Activated T-helper 9 cell treated with anti-CD3 and anti-CD28 coated beads, Interleukin-2, amount 50 U/mL, for 16 hours (primary cell): Measurements from ENCODE around the gene PRKCA.

Source experiments
- DNase-seq: peaks from one replicate; pipeline ENCODE4 v3.0.0-alpha.2; 2020; ENCODE audit warnings: low read depth

The PRKCA gene

DNA sequence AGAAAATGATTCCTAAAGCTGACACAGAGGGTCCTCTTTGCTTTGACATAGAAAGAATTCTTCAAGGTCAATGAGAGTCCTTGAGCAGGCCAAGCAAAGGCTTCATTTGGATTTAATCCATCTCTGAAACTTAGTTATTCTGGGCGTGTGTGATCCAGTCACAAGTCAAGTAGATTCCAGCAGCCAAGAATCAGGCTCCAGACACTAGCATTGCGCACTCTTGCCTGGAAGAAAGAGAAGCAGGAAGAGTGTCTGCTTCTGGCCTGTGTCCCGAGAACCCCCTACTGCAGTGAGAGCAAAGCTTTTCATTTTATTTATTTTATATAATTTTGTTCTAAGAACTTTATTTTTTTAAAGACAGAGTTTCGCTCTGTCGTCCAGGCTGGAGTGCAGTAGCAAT, 444.3 kb downstream of the PRKCA start:
- DNase-seq, result no peak

- DNase-seq, result no peak
Measured at GRCh38 chr17:66747578-66748275, 445.3 kb downstream of the PRKCA start.

- no peak for DNase-seq
Measured at GRCh38 chr17:66748578-66748977, 446.2 kb downstream of the PRKCA start.

DNA sequence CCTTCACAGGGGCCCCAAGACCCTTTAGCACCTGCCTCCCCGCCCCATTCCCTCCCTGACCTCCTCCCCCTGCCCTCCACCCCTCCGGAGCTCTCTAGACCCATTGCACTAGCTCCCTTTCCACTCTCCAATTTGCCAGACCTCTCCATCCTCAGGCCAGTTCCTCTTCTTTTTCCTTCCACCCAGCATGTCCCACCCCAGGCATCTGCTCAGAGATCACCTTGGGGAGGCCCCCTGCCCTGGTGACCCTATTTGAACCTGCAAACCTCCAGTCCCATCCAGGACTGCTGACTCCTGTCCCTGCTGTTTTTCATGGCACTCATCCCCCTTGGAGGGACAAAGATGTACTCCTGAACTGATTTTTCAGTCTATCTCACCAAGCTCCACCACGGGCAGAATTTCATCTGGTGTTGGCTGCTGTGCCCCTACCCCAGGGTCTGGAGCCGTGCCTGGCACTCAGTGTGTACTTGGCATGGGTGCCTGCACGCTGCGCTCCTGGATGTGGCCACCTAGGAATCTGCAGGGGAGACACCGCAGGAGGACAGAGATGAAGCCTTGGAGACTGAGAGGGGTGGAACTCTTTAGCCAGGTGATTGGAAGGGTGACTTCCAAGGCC, 446.9 kb downstream of the PRKCA start:
- DNase-seq, result no peak

DNA sequence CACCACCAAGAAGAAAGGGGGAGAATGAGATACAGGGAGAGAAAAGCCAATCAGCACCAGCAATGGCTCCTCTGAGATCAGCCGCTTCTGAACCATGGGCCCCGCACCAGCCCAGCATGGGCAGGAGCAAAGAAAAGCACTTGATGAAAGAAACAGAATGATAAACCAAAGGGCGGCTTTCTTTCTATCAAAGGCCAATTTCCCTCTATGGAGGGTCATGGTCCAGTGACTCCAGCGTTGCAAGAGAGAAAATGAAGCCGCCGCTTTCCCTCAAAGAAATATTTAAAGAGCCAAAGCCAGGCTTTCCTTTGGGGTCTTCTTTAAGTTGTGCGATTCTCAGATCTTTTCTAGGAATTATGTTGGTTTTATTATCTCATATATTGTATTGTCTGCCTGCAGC, 447.7 kb downstream of the PRKCA start:
- no peak for DNase-seq

GRCh38 chr17:66750781-66751543, 448.5 kb downstream of the PRKCA start:
- DNase-seq, result no peak

DNA sequence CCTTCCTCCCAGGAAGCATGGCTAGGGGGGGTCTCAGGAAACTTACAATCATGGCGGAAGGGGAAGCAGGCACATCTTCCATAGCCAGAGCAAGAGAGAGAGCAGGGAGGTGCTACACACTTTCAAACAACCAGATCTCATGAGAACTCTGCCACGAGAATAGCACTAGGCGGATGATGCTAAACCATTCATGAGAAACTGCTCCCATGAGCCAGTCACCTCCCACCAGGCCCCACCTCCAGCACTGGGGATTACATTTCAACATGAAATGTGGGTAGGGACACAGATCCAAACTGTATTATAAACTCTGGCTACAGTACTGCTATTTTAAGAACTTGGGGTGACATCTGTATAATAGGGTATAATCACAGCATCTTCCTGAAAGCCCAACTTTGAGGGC, 449.4 kb downstream of the PRKCA start:
- DNase-seq, result no peak

GRCh38 chr17:66752411-66752810, 450.0 kb downstream of the PRKCA start:
- no peak for DNase-seq

GRCh38 chr17:66753126-66753920, 450.9 kb downstream of the PRKCA start:
- DNase-seq, result no peak

DNA sequence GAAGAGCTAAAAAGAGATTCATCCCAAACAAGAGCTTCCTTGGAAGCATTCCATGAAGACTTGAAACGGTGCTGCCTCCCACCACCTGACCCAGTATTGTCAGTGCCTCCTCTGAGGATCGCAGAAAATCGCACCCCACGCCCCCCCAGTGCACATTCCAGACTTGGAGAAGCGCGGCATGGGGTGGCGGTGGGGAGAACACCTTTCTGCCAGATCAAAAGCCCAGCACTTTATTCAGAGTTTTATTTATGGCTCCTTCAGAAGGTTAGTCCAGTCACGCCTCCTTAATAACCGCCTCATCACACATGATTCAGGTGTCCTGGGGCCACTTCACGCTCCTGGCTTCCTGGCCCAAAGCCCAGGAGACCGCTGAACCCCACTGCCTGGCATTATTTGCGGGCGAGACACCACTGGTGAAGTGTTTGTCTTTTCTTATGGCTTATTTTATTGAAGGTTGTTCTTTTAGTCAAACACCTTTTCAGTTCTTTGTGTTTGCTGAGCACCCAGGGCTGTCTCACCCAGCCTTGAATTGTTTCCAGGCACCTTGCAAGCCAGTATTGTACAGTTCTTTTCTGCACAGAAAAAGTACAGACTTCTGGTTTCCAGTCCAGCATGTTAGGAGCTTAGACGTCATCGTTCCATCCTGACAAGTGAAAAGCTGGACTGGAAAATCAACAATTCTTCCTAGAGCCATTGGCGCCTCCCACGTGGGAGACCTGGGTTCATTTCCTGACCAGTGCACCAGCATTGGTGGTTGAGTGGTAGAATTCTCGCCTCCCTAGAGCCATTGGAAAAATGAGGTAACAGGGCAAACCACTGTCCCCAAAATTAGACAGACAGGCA, 452.9 kb downstream of the PRKCA start:
- no peak for DNase-seq

DNA sequence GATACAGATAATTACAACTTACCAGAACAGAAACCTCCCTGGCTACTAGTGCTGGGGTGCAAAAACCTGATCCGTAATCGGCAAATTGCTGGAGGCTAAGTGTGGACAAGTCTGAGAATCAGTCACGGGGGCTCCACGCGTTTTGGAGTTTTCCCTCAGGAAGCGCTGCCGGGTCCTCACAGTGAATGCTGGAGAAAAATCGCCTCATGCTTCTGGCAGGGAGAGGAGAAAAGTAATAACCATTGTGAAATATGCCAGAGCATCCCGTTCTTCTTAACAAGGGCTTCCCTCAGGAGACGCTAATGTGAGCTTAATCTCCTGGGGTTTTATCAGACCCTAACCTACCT, 453.5 kb downstream of the PRKCA start:
- DNase-seq, result no peak

GRCh38 chr17:66760324-66760723, 457.9 kb downstream of the PRKCA start:
- no peak for DNase-seq

- no peak for DNase-seq
Measured at GRCh38 chr17:66762276-66762675, 459.9 kb downstream of the PRKCA start.

GRCh38 chr17:66763056-66763455, 460.6 kb downstream of the PRKCA start:
- no peak for DNase-seq

- no peak for DNase-seq
Measured at GRCh38 chr17:66764506-66764905, 462.1 kb downstream of the PRKCA start.

- DNase-seq, result no peak
Measured at GRCh38 chr17:66767154-66767933, 464.9 kb downstream of the PRKCA start.

DNA sequence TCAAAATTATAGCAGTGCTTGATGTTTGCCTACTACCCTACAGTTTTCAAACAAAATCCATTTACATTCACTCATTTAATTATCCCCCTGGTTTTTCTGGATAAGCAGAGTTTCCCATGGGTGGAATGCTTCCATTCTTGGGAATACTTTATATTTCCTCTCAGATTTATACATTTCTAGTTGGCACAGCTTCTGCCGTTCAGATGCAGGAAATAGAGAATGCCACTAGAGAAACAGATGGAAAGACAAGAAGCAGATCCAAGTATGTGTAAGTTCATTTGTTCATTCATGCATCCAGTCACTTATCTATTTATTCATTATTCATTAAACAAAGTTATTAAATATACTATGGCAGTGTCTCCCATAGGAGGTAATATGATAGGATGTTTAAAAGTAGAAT, 467.5 kb downstream of the PRKCA start:
- no peak for DNase-seq

GRCh38 chr17:66772148-66772812, 469.9 kb downstream of the PRKCA start:
- no peak for DNase-seq

DNA sequence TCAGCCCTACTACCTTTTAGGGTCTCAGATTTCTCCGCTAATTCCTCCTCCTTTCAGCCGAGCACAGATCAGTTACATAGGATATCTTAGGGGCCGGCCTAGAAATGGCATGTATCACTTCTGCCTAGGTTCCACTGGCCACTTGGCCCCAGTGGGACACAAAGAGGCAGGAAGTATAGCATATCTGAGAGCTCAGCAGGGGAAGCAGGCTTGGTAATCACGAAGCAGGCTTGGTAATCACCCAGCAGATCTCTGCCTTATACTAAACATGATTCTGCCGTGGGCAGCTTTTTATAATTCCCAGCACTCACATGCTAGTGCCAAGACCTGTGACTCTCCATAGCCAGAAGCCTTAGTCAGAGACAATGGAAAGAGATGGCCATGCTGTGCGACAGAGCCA, 472.9 kb downstream of the PRKCA start:
- DNase-seq, result no peak

DNA sequence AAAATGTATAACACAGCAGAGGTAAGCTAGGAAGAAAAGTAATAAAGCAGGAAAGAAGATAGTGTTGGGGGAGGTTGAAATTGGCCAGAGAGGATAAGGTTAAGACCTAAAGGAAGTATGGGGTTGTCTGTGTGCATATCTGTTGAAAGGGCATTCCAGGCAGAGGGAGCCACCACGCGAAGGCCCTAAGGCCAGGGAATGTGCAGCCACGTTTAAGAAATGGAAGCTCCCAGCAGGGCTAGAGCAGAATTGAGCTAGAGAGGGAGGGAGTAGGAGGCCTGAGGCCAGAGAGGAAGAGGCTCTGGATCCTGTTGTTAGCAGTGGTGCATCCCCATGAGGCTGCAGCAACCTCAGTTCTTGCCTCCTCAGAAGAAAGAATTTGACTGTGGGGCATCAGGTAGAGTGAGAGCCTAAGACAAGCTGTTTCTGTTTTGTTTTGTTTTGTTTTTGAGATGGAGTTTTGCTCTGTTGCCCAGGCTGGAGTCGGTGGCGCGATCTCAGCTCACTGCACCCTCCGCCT, 473.5 kb downstream of the PRKCA start:
- no peak for DNase-seq
